GM21825 (cell line): ENCODE data around the gene TRIP11.

Experiments
- ATAC-seq: cut with Tn5 transposase; IDR thresholded peaks from one replicate; pipeline ENCODE4 v1.9.1; 2021; ENCODE audit warnings: mild to moderate bottlenecking, moderate library complexity; ENCODE audit not compliant: unreplicated experiment

The TRIP11 gene

GRCh38 chr14:92012121-92012748, 27.6 kb downstream of the TRIP11 start:
- ATAC-seq: no peak

- no peak for ATAC-seq
These were observed 29.2 kb downstream of the TRIP11 start for GRCh38 chr14:92010644-92011043.

GRCh38 chr14:92009604-92010003, 30.3 kb downstream of the TRIP11 start:
- no peak for ATAC-seq

- ATAC-seq: no peak
These were observed 34.8 kb downstream of the TRIP11 start for GRCh38 chr14:92005019-92005418.

GRCh38 chr14:92004062-92004461, 35.8 kb downstream of the TRIP11 start:
- ATAC-seq: no peak

GRCh38 chr14:91998667-91999570, 40.9 kb downstream of the TRIP11 start:
- ATAC-seq: no peak

GRCh38 chr14:91997492-91997891, 42.4 kb downstream of the TRIP11 start:
- no peak for ATAC-seq

GRCh38 chr14:91996948-91997371, 42.9 kb downstream of the TRIP11 start:
- ATAC-seq: no peak

GRCh38 chr14:91987192-91987591, 52.7 kb downstream of the TRIP11 start:
- ATAC-seq: no peak

- ATAC-seq: no peak
These were observed 54.2 kb downstream of the TRIP11 start for GRCh38 chr14:91985521-91986255.

- ATAC-seq: no peak
These were observed 54.9 kb downstream of the TRIP11 start for GRCh38 chr14:91985008-91985407.

GRCh38 chr14:91983588-91983987, 56.3 kb downstream of the TRIP11 start:
- ATAC-seq: no peak

GRCh38 chr14:91980157-91980556, 59.7 kb downstream of the TRIP11 start:
- ATAC-seq: peak; percentile 77

GRCh38 chr14:91977884-91978283, 62.0 kb downstream of the TRIP11 start:
- no peak for ATAC-seq

GRCh38 chr14:91975763-91976162, 64.1 kb downstream of the TRIP11 start:
- ATAC-seq: no peak

- no peak for ATAC-seq
These were observed 68.6 kb downstream of the TRIP11 start for GRCh38 chr14:91971188-91971778.

- ATAC-seq: no peak
These were observed 71.6 kb downstream of the TRIP11 start for GRCh38 chr14:91968280-91968679.

- no peak for ATAC-seq
These were observed 75.1 kb downstream of the TRIP11 start for GRCh38 chr14:91964724-91965123.

- ATAC-seq: no peak
These were observed 75.8 kb downstream of the TRIP11 start for GRCh38 chr14:91964011-91964410.

- no peak for ATAC-seq
These were observed 76.4 kb downstream of the TRIP11 start for GRCh38 chr14:91963465-91963864.
